ENCODE measurements around the gene LAX1. TPM values are rescaled to one million over a fixed set of nuclear protein-coding genes. Genes with fewer than 3 reads are reported as not detected.
A peak's percentile ranks its signal among the peaks of the same experiment; 100 is the strongest.

The LAX1 gene
- polyA plus RNA-seq, 2 donors = 0.14 to 0.16 TPM

DNA sequence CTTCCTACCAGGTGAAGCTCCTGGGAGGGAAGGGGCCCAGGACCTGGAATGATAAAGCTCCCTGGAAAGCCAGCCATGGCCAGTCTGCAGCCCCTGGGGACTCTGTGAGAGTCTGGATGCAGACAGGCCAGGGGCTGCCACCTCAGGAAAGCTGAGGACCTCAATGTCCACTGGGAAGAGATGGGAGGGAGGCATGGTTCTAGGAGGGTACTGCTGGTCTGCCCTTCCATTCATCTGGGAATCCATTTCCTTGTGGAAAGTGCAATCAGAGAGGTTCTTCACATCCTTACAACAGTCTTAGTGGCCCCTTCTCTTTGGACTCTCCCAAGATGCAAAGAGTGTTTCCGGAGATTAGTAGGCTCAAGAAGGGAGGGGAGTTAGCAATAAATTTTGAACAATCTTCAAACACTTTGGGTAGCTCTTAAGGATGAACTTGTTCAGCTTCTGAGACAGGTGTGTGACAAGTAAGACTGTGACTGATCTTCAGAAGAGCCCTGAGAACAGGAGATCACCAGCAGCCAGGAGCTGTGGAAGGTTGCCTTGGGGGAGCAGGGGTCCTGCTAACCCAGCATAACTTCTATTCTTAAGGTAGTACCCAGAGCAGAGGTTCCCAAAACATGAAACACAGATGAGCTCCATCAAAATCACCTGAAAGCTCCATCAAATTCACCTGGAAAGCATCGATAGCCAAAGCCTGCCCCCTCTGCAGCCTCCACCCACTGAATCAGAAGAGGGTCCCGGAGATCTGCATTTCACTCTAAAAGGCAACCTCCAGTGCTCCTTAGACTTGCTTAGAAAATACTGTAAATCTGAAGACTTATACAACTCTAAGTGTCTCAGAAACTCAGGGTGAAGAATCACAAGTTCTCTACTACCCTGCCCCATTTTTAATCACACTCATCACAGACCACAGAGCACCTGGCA, 616 bp upstream of the LAX1 start:
- Histone ChIP-seq H3K36me3 (ENCODE audit: control insufficient read depth in 2 of 2, insufficient read depth in 2 of 2, low read length in 1 of 2) (no peaks in the 10 kb centered on the region), H3K9me3 (ENCODE audit: control insufficient read depth in 2 of 2, insufficient read depth in 1 of 2, low read depth in 1 of 2, low read length in 1 of 2) (no peaks in the 10 kb centered on the region), H3K4me3 (ENCODE audit: low read depth in 1 of 2, low read length in 2 of 2) (no peak overlapping the region), H3K27ac (ENCODE audit: low read depth in 2 of 2, low read length in 1 of 2) (peak overlapping the region; percentile 50 to 59), H3K27me3 (ENCODE audit: control insufficient read depth in 1 of 2, insufficient read depth in 2 of 2, low read length in 2 of 2) (no peaks in the 10 kb centered on the region), H3K4me1 (ENCODE audit: control insufficient read depth in 2 of 2, insufficient read depth in 2 of 2, low read length in 1 of 2) (no peaks in the 10 kb centered on the region)
- 73 to 82% methylated on average over 3 of the region's 3 CpGs for WGBS, 2 donors

DNA sequence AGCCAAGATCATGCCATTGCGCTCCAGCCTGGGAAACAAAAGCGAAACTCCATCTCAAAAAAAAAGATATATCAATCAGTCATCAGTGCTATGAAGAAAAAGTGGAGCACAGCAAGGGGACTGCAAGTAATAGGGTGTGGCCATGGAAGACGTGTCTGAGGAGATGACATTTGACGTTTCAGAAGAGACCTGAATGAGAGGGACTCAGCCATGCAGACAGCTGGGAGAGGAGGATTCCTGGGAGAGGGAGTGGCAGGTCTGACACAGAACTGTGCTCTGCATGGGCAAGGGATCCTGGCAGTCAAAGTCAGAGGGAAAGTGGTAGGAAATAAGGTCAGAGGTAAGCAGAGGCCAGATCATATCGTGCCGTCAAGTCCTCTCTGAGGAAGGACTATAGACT, 3.3 kb downstream of the LAX1 start:
- Histone ChIP-seq H3K4me1 (ENCODE audit: control insufficient read depth in 2 of 2, insufficient read depth in 2 of 2, low read length in 1 of 2) (peaks cover 0 to 3% of the 10 kb centered on the region in 2 donors), H3K36me3 (ENCODE audit: control insufficient read depth in 2 of 2, insufficient read depth in 2 of 2, low read length in 1 of 2) (no peaks in the 10 kb centered on the region), H3K27ac (ENCODE audit: low read depth in 2 of 2, low read length in 1 of 2) (peak overlapping the region in 1 of 2 donors; percentile 50), H3K9me3 (ENCODE audit: control insufficient read depth in 2 of 2, insufficient read depth in 1 of 2, low read depth in 1 of 2, low read length in 1 of 2) (no peaks in the 10 kb centered on the region), H3K4me3 (ENCODE audit: low read depth in 1 of 2, low read length in 2 of 2) (no peak overlapping the region), H3K27me3 (ENCODE audit: control insufficient read depth in 1 of 2, insufficient read depth in 2 of 2, low read length in 2 of 2) (no peaks in the 10 kb centered on the region)
- WGBS, 2 donors = 58 to 64% methylated on average over 6 of the region's 6 CpGs

DNA sequence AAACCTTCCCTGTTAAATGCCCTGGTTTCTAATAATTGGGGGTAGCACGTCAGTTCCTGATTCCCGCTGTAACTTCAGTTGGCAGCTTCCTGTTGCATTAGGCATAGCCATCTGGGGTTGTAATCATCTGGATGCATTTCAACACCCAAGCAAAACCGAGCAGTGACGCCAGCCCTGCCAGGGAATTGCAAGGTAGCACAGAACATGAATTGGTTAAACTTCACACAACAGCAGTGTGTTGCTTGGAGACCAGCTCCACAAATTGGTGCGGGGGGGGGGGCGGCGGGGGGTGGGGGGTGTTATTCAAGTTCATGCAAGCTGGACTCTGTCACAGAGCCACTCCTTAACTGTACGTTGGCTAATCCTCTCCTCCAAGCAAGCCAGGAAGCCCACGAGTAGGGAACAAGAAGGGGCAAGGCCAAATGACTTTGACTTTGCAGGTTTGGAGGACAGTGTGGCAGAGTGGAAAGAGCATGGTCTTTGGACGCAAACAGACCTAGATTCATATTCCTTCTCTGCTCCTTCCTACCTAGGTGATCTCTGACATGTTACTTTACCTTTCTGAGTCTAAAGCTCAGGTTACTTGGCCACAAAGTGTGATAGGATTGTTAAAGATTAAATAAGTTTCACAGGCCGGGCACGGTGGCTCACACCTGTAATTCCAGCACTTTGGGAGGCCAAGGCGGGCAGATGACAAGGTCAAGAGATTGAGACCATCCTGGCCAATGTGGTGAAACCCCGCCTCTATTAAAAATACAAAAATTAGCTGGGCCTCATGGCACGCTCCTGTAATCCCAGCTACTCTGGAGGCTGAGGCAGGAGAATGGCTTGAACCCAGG, 4.7 kb downstream of the LAX1 start:
- H3K9me3 ChIP-seq (ENCODE audit: control insufficient read depth in 2 of 2, insufficient read depth in 1 of 2, low read depth in 1 of 2, low read length in 1 of 2) = no peaks in the 10 kb centered on the region
- H3K36me3 ChIP-seq (ENCODE audit: control insufficient read depth in 2 of 2, insufficient read depth in 2 of 2, low read length in 1 of 2) = no peaks in the 10 kb centered on the region
- no peak overlapping the region for H3K4me3 ChIP-seq (ENCODE audit: low read depth in 1 of 2, low read length in 2 of 2)
- H3K4me1 ChIP-seq (ENCODE audit: control insufficient read depth in 2 of 2, insufficient read depth in 2 of 2, low read length in 1 of 2) = peaks cover 0 to 3% of the 10 kb centered on the region in 2 donors
- WGBS, 2 donors = 30 to 32% methylated on average over 15 of the region's 15 CpGs
- H3K27me3 ChIP-seq (ENCODE audit: control insufficient read depth in 1 of 2, insufficient read depth in 2 of 2, low read length in 2 of 2) = no peaks in the 10 kb centered on the region
- H3K27ac ChIP-seq (ENCODE audit: low read depth in 2 of 2, low read length in 1 of 2) = peak overlapping the region; percentile 58 to 66

DNA sequence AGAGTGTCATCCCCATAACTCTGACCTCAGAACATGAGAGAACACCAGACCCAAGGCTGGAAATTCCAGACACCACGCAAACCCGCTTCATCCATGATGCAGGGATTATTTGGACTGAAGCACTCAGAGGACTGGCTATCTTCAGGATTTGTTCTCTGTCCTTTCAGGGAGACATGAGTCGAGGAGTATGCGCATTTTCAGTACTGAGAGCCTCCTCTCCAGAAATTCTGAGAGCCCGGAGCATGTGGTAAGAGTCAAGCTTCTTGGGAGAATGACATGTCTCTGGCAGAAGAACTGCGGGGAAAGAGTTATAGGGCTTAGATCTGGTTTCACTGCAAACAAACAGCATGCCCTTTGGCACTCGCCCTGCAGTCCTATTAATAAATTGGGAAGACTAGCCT, 6.9 kb downstream of the LAX1 start:
- Histone ChIP-seq H3K9me3 (ENCODE audit: control insufficient read depth in 2 of 2, insufficient read depth in 1 of 2, low read depth in 1 of 2, low read length in 1 of 2) (no peaks in the 10 kb centered on the region), H3K27ac (ENCODE audit: low read depth in 2 of 2, low read length in 1 of 2) (no peak overlapping the region), H3K4me1 (ENCODE audit: control insufficient read depth in 2 of 2, insufficient read depth in 2 of 2, low read length in 1 of 2) (peaks cover 0 to 3% of the 10 kb centered on the region in 2 donors), H3K4me3 (ENCODE audit: low read depth in 1 of 2, low read length in 2 of 2) (no peak overlapping the region), H3K27me3 (ENCODE audit: control insufficient read depth in 1 of 2, insufficient read depth in 2 of 2, low read length in 2 of 2) (no peaks in the 10 kb centered on the region), H3K36me3 (ENCODE audit: control insufficient read depth in 2 of 2, insufficient read depth in 2 of 2, low read length in 1 of 2) (no peaks in the 10 kb centered on the region)
- WGBS, 2 donors = 56 to 62% methylated on average over 7 of the region's 7 CpGs

DNA sequence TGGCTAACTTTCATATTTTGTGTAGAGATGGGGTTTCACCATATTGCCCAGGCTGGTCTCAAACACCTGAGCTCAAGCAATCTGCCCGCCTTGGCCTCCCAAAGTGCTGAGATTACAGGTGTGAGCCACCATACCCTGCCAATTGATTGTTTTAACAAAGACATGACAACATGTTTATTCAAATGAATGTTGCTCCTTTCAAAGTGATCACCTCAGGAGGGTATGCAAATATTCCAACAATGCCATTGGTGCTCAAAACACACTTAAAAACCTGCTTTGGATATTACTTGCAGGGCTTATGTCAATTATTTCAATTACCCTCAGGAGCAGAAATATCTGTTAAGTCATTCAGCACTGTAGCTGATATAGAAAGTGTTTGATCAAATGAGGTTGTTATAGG, 7.9 kb downstream of the LAX1 start:
- Histone ChIP-seq H3K4me1 (ENCODE audit: control insufficient read depth in 2 of 2, insufficient read depth in 2 of 2, low read length in 1 of 2) (peaks cover 0 to 3% of the 10 kb centered on the region in 2 donors), H3K27me3 (ENCODE audit: control insufficient read depth in 1 of 2, insufficient read depth in 2 of 2, low read length in 2 of 2) (no peaks in the 10 kb centered on the region), H3K36me3 (ENCODE audit: control insufficient read depth in 2 of 2, insufficient read depth in 2 of 2, low read length in 1 of 2) (no peaks in the 10 kb centered on the region), H3K27ac (ENCODE audit: low read depth in 2 of 2, low read length in 1 of 2) (no peak overlapping the region), H3K9me3 (ENCODE audit: control insufficient read depth in 2 of 2, insufficient read depth in 1 of 2, low read depth in 1 of 2, low read length in 1 of 2) (no peaks in the 10 kb centered on the region), H3K4me3 (ENCODE audit: low read depth in 1 of 2, low read length in 2 of 2) (no peak overlapping the region)
- 96 to 98% methylated on average over 1 of the region's 1 CpG for WGBS, 2 donors

DNA sequence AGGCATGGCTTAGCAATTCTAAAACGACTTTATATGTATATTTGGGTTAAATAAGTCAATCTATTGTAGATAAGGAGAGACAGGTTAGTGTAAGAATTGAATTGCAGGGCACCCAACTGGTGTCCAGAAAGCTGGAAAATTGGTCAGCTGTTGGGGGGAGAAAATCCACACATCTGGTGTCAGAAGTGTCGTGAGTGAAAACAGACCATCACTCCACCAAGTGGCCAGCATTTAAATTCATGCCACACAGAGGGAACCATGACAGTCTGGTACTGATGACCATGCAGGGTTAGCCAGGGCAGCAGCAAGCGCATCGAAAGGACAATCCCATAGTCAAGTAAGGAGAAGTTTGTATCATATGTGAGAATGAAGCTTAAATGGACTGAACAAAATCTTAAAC, 11.7 kb downstream of the LAX1 start:
- H3K36me3 ChIP-seq (ENCODE audit: control insufficient read depth in 2 of 2, insufficient read depth in 2 of 2, low read length in 1 of 2) = no peaks in the 10 kb centered on the region
- peaks cover 0 to 3% of the 10 kb centered on the region in 2 donors for H3K4me1 ChIP-seq (ENCODE audit: control insufficient read depth in 2 of 2, insufficient read depth in 2 of 2, low read length in 1 of 2)
- no peak overlapping the region for H3K4me3 ChIP-seq (ENCODE audit: low read depth in 1 of 2, low read length in 2 of 2)
- no peak overlapping the region for H3K27ac ChIP-seq (ENCODE audit: low read depth in 2 of 2, low read length in 1 of 2)
- H3K9me3 ChIP-seq (ENCODE audit: control insufficient read depth in 2 of 2, insufficient read depth in 1 of 2, low read depth in 1 of 2, low read length in 1 of 2) = no peaks in the 10 kb centered on the region
- H3K27me3 ChIP-seq (ENCODE audit: control insufficient read depth in 1 of 2, insufficient read depth in 2 of 2, low read length in 2 of 2) = no peaks in the 10 kb centered on the region
- WGBS, 2 donors = 60 to 64% methylated on average over 4 of the region's 4 CpGs

DNA sequence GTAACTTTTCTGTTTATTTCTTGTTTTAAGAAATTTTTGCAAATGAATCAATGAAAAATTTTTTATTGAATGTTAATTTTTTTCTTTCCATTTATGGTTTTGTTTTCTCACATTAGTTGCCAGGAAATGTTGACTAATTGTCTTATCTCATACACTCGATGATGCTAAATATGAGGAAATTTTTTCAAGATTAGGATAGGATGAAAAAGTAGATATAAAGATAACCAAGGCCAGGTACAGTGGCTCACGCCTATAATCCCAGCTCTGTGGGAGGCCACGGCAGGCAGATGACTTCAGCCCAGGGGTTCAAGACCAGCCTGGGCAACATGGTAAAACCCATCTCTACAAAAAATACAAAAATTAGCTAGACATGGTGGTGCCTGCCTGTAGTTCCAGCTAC, 12.6 kb downstream of the LAX1 start:
- WGBS, 2 donors = 76 to 85% methylated on average over 3 of the region's 3 CpGs
- no peak overlapping the region for H3K4me3 ChIP-seq (ENCODE audit: low read depth in 1 of 2, low read length in 2 of 2)
- H3K36me3 ChIP-seq (ENCODE audit: control insufficient read depth in 2 of 2, insufficient read depth in 2 of 2, low read length in 1 of 2) = no peaks in the 10 kb centered on the region
- no peak overlapping the region for H3K27ac ChIP-seq (ENCODE audit: low read depth in 2 of 2, low read length in 1 of 2)
- H3K9me3 ChIP-seq (ENCODE audit: control insufficient read depth in 2 of 2, insufficient read depth in 1 of 2, low read depth in 1 of 2, low read length in 1 of 2) = no peaks in the 10 kb centered on the region
- no peaks in the 10 kb centered on the region for H3K4me1 ChIP-seq (ENCODE audit: control insufficient read depth in 2 of 2, insufficient read depth in 2 of 2, low read length in 1 of 2)
- H3K27me3 ChIP-seq (ENCODE audit: control insufficient read depth in 1 of 2, insufficient read depth in 2 of 2, low read length in 2 of 2) = no peaks in the 10 kb centered on the region

DNA sequence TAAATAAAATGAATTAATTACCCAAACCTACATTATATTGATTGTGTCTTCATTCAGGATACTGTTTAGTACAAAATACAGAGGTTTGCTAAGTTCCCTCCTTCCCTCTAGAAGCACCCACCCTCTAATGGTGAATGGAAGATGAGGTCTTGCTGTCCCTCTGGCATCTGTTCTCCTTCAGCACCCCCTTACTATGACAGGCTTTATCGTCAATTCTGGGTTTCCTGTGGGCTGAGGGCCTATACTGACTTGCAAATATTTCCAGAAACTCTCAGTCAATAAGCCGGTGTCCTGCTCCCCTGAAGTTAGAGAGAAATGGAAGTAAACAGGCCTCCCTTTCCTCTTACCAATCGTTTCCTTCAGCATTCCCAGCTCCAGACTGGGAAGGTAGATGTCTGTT, 13.2 kb downstream of the LAX1 start:
- no peaks in the 10 kb centered on the region for H3K27me3 ChIP-seq (ENCODE audit: control insufficient read depth in 1 of 2, insufficient read depth in 2 of 2, low read length in 2 of 2)
- 79 to 80% methylated on average over 3 of the region's 3 CpGs for WGBS, 2 donors
- H3K36me3 ChIP-seq (ENCODE audit: control insufficient read depth in 2 of 2, insufficient read depth in 2 of 2, low read length in 1 of 2) = no peaks in the 10 kb centered on the region
- H3K4me1 ChIP-seq (ENCODE audit: control insufficient read depth in 2 of 2, insufficient read depth in 2 of 2, low read length in 1 of 2) = no peaks in the 10 kb centered on the region
- no peak overlapping the region for H3K4me3 ChIP-seq (ENCODE audit: low read depth in 1 of 2, low read length in 2 of 2)
- H3K9me3 ChIP-seq (ENCODE audit: control insufficient read depth in 2 of 2, insufficient read depth in 1 of 2, low read depth in 1 of 2, low read length in 1 of 2) = no peaks in the 10 kb centered on the region
- H3K27ac ChIP-seq (ENCODE audit: low read depth in 2 of 2, low read length in 1 of 2) = no peak overlapping the region

DNA sequence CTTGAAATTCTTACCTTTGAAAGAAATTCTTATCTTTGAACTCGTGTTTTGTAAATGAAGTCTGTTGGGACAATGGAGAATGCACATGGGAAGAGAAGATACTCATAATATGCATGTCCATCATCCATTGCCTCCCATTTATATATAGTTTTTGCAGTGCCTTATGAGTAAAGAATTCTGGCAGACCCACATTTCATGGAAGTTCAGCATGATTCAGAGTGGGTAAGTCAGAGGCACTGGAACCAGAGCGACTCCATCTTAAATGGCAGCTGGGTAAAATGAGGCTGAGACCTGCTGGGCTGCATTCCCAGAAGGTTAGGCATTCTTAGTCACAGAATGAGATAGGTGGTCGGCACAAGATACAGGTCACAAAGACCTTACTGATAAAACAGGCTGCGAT, 13.8 kb downstream of the LAX1 start:
- no peaks in the 10 kb centered on the region for H3K4me1 ChIP-seq (ENCODE audit: control insufficient read depth in 2 of 2, insufficient read depth in 2 of 2, low read length in 1 of 2)
- H3K36me3 ChIP-seq (ENCODE audit: control insufficient read depth in 2 of 2, insufficient read depth in 2 of 2, low read length in 1 of 2) = no peaks in the 10 kb centered on the region
- no peaks in the 10 kb centered on the region for H3K27me3 ChIP-seq (ENCODE audit: control insufficient read depth in 1 of 2, insufficient read depth in 2 of 2, low read length in 2 of 2)
- no peak overlapping the region for H3K4me3 ChIP-seq (ENCODE audit: low read depth in 1 of 2, low read length in 2 of 2)
- WGBS, 2 donors = 92% methylated on average over 4 of the region's 4 CpGs
- no peak overlapping the region for H3K27ac ChIP-seq (ENCODE audit: low read depth in 2 of 2, low read length in 1 of 2)
- no peaks in the 10 kb centered on the region for H3K9me3 ChIP-seq (ENCODE audit: control insufficient read depth in 2 of 2, insufficient read depth in 1 of 2, low read depth in 1 of 2, low read length in 1 of 2)
